GM18868 (cell line): ENCODE measurements around the gene PADI4.
"Not testable (repeated sequence)": the region's sequence is repeated elsewhere in the genome, so short reads cannot be mapped to it uniquely, and the experiment has no call there.

Source experiments
- ATAC-seq: cut with Tn5 transposase; IDR thresholded peaks from one replicate; pipeline ENCODE4 v1.9.1; 2021; ENCODE audit warnings: mild to moderate bottlenecking, moderate library complexity; ENCODE audit not compliant: unreplicated experiment

The PADI4 gene

DNA sequence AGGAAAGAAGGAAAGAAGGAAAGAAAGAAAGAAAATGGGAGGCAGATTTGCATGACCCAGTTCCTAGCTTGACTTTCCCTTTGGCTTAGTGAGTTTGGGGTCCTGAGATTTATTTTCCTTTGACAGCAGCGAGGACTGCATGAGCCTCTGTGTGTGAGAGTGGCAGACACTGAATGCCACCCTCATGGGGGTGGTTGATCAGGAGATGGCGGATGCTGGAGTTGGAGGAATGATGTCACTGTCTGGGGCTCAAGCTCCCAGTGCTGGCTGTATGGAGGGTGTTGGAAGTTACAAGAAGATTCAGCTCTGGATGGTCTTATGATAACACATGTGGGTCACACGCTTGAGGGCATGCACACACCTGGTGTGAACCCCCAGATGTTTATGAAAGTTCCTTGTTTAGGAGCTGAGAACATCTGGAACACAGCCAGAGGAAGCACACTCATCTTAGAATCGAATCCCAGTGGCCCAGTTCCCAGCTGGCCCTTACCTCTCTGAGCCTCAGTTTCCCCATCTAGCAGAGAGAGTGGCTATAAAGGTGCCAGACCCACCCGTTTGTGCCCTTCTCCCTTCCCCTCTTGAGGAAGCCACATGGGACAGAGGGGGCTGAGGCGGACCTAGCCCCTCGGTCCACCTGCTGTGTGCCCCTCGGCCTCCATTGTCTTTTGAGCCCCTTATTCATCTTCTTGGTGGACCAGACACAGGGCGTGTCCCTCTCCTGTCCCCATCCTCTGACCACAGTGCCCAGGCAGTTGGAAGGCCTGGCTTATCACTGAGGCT is 5.7 kb downstream of the PADI4 start:
- no peak for ATAC-seq

DNA sequence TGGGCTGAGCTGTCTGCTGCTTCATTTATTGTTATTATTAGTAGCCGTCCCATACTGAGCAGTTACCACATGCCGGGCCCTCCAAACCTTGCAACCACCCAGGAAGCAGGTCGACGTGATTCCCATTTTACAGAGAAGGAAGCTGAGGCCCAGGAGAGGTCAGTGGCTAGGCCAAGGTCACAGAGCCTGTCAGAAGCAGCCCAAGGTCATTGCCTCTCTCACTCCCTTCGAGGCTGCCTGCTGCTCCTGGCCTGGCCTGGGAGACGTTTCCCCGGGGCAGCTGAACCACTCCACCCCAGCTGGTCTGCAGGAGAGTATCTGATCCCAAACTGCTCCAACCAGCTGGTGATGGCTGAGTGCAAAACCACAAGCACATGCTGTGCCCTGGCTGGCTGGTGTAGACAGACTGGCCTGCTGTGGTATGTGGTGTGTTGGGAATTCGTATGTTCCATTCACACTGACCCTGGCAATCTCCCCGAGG is 6.5 kb downstream of the PADI4 start:
- ATAC-seq, result no peak

DNA sequence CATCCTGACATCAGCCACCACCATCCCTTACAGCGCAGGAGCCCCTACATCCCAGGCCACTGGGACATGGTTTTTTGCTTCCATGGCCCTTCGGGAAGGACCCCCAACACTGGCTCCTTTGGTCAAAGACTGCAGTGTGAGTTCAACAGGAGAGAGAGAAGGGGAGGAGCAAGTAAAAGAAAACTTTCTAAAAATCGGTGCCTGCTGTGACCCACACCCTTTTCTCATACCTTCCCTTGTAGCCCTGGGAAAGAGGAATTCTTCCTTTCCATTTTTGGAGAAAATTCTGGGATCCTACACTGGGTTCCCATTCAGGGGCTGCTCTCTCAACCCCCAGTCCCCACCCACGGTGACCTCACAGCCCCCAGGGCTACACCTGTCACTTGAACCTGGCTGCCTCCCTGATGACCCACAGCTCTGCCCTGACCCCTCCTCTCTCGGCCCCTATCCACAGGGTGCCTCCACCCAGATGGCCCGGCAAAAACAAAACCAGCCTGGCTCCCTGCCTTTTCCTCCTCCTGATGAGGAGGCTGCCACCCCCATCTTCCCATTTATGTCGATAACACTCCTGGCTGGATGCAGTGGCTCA is 7.6 kb downstream of the PADI4 start:
- no peak for ATAC-seq

DNA sequence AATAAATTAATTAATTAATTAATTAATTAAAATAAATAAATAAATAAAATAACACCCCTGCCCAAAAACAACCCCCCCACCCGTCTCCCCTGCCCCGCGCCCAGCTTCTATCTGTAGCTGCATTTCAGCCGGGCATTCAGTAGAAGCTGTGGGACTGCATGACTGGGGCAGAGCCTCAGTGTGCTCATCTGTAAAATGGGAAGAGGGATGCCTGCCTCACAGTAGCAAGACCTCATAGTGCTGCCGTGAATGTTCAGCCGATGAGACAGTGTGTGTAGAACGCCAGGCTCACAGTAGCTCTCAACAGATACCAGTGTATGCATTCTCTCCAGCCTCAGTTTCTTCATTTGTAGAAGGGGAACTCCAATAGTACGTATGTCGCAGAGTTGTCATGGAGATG is 8.7 kb downstream of the PADI4 start:
- ATAC-seq, result no peak

DNA sequence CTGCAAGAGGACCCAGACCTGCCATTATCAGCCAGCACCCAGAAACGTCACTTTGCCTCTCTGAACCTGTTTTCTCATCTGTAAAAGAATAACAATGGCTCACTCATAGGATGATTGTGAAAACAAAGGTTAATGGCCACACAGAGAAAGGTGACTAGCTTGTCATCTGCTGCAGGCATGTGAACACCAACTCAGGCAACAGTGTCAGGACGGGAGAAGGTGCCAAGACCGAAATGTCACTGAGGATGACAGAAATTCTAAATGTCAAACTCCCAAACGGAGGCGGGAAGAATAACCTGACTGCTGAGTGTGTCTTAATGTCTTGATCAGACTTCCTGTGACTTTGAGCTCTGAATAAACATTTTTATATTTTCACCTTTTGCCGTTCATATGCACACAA is 10.3 kb downstream of the PADI4 start:
- ATAC-seq, result no peak

DNA sequence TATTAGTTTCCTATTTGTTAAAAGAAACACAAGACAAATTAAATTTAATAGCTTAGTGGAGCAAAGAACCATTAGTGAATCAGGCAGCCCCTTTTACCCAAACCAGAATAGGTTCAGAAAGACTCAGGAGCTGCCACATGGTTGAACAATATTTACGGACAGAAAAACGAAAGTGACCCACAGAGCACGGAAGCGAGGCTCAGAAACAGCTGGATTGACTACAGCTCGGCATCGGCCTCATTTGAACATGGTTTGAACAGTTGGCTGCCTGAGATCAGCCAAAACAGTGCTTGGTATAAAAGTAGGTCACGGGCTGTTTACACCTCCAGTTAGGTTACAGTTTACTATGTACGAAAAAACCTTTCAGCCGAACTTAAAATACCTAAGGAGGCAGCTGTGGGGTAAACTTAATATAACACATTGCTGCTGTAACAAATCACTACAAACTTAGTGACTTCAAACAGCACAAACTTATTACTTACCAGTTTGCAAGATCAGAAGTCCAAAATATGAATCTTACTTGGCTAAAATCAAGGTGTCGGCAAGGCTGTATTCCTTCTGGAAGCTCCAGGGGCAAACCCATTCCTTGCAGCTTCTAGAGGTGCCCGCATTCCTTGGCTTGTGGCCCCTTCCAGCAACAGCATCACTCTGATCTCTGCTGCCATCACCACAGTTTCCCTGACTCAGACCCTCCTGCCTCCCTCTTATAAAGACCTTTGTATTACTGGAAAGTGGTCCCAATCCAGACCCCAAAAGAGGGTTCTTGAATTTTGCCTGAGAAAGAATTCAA is 11.8 kb downstream of the PADI4 start:
- no peak for ATAC-seq

DNA sequence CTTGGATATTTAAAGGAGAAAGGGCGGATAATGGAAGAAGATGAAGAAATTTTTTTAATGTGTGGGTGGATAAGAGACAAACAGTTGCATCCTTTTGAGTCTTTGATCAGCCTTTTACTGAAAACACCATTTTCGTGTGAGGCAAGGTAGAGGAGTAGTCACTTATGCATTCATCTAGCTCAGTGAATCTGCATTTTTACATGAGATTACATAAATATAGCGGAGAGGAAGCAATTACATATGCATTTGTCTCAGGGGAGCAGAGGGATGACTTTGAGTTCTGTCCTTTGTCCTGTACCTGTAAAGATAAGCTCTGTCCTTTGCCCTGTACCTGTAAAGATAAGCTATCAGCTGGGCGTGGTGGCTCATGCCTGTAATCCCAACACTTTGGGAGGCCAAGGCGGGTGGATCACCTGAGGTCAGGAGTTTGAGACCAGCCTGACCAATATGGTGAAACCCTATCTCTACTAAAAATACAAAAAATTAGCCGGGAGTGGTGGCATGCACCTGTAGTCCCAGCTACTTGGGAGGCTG is 13.9 kb downstream of the PADI4 start:
- not testable (repeated sequence) for ATAC-seq

DNA sequence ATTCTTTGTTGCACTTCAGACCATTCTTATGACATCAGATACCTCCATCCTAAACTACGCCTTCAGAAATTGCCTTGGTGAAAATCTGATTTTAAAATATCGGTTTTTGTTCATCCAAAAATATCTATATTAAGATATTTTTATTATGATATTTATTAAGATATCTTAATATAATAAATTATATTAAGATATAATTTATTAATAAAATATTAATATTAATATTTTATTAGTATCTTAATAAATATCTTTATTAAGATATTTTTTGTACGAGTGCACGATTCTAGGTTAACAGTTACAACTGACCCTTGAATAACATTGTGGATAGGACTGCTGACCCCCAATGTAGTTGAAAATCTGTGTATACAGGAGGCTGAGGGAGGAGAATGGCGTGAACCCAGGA is 20.9 kb downstream of the PADI4 start:
- no peak for ATAC-seq

DNA sequence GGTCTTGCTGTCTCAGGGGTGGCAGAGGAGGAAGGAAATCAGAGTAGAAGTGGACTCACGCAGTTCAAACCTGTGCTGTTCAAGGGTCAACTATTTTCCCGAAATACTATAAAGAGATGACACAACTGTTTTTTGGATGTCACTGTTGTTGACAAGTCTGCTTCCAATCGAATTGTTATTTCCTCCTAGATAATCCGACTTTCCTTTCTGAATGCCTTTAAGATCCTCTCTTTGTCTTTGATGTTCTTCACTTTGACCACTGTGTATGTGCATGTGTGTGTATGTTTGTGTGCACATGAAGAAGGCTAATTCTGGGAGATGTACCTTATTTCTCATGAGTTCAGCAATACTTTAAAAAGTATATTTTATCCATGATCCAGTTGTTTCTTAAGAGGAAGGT is 21.6 kb downstream of the PADI4 start:
- ATAC-seq, result no peak

DNA sequence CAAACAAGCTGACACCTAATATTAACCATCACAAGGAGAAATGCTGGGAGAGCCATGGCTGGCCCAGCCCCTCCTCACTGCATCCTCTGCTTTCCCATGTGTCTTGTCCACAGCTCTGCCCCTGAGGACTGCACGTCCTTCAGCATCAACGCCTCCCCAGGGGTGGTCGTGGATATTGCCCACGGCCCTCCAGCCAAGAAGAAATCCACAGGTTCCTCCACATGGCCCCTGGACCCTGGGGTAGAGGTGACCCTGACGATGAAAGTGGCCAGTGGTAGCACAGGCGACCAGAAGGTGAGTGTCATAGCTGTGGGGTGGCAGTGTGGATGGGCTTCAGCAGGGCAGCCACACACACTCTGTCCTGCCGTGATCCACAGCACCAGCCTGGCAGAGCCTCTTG is 22.9 kb downstream of the PADI4 start:
- ATAC-seq, result no peak

DNA sequence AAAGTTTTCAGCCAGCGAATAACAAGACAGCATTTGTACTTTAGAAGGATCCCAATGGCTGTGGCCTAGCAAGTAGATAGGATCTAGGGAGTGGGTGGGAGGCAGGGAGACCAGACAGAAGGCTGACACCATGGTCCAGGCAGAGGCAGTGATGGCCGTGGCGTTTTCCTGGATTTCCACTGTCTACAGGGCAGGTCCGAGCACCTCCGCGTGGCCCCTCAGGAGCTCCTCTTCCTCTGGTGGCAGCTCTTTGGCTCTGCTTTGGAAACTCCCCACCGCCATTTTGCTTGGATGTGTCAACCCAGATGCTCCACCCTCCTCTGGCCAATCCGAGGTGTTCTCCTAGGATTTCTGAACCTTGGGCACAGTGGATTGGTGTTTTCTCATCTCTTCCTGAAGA is 25.1 kb downstream of the PADI4 start:
- ATAC-seq, result no peak

DNA sequence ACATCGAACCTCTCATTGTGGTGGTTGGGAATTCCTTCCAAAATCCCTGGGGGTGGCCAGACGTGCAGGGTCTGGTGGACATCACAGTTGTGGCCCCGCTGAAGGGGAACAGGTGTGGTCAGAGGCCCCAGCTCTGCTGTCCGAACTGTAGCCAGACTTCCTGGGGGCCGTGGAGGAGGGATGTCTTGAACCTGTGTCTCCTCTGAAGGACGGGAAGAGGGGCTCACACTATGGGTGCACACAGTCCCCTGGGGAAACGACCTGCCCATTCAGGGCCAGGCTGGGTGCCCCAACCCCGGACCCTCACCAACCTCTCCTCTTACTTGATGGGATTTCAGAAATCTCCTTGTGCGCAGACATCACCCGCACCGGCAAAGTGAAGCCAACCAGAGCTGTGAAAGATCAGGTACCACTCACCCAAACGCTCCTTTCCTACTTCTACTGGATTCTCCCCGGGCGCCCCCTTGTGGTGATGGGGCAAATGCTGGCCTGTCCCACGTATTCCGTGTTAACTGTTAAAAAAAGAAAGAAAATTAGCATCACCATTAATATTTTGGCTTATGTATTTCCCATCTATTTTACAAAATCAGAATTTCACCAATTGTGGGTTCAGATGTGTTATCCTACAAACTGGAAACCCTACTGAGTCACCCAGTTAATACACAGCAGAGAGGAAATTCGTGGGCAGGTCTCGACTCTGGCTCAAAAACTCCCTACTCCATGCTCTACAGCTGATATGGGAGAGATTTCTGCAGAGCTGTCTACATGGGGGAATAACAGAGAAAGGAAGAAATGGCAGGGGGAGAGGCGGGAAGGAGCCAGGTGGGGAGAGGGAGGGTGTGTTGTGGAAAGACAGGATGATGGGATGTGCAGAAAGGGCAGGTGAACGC is 28.1 kb downstream of the PADI4 start:
- ATAC-seq, result no peak

DNA sequence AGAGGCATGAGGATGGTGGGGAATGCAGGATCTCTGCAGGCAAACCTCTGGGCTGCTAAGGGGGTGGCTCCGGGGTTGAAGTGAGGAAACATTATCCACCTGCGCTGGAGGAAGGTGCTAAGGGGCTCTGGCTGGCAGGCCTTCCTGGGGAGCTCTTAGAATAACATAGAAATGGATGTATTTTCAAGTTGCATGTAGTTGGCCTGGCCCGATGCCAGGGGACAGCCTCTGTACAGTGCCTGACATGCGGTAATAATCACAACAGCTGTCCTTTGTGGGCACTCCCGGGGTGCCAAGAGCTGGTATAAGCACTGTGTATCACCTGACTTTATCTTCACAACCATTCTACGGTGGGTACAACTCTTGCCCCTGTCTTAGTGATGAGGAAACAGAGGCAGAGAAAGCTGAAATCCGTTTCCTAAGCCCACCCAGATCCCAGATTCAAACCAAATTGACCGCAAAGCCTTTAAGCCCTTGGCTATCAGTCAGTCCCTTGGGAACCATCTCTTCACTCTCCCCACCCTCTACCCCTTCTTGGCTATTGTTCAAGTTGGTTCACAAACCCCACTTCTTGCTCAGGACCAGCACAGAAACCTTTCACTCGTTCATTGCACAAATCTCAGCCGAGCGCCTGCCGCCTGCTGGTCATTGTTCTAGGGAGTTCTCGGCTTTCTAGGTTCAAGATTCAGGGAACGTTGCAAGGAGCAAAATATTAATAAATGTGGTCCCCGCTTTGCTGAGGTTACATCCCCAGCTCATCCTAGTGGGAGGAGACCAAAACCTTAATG is 30.9 kb downstream of the PADI4 start:
- ATAC-seq, result no peak

DNA sequence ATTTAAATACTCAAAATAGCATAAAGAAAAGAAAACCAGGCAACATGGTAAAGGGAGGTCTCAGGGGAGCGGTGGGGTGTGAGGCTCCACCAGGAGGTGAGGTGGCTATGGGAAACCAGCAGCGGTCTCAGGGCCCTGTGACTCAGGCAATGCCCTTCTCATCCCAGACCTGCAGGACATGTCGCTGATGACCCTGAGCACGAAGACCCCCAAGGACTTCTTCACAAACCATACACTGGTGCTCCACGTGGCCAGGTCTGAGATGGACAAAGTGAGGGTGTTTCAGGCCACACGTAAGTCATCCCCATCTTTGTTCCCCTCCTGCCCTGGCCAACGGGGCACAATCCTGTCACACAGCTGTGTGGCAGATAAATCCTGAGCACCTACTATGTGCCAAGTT is 31.5 kb downstream of the PADI4 start:
- no peak for ATAC-seq

DNA sequence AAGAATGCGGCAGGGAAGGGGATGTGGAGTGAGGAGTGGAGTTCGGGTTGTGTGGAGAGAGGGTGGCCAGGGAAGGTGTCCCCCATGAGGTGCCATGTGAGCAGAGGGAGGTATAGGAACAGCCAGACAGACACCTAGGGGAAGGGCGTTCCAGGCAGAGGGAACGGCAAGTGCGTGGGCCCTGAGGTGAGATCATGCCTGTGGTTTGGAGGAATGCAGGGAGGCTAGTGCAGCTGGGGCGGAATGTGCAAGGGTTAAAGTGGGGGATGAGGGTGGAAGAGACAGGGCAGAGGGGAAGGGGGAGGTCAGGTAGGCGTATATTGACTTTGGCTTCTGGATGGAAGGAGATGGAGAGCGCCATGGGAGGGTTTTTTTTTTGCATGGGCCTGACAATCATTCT is 32.4 kb downstream of the PADI4 start:
- ATAC-seq, result no peak

DNA sequence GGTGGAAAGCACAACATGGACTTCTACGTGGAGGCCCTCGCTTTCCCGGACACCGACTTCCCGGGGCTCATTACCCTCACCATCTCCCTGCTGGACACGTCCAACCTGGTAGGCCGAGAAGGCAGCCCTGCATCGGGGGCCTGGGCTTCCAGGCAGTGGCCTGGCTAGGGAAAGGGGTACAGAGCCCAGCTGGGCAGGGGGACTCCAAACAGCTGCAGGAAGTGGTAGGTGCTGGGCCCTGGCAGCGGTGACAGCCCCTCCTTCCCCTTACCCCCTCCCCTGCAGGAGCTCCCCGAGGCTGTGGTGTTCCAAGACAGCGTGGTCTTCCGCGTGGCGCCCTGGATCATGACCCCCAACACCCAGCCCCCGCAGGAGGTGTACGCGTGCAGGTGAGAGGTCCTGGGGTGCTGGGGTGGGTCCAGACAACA is 34.0 kb downstream of the PADI4 start:
- no peak for ATAC-seq

DNA sequence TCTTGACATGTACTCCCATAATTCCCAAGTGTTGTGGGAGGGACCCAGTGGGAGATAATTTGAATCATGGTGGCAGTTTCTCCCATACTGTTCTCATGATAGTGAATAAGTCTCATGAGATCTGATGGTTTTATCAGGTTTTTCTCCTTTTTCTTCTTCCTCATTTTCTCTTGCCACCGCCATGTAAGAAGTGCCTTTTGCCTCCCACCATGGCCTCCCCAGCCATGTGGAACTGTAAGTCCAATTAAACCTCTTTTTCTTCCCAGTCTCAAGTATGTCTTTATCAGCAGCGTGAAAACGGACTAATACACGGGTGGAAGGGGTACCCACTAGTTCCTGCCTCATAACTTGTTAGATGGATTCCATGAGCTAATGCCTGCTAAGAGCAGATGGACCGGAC is 37.5 kb downstream of the PADI4 start:
- not testable (repeated sequence) for ATAC-seq

DNA sequence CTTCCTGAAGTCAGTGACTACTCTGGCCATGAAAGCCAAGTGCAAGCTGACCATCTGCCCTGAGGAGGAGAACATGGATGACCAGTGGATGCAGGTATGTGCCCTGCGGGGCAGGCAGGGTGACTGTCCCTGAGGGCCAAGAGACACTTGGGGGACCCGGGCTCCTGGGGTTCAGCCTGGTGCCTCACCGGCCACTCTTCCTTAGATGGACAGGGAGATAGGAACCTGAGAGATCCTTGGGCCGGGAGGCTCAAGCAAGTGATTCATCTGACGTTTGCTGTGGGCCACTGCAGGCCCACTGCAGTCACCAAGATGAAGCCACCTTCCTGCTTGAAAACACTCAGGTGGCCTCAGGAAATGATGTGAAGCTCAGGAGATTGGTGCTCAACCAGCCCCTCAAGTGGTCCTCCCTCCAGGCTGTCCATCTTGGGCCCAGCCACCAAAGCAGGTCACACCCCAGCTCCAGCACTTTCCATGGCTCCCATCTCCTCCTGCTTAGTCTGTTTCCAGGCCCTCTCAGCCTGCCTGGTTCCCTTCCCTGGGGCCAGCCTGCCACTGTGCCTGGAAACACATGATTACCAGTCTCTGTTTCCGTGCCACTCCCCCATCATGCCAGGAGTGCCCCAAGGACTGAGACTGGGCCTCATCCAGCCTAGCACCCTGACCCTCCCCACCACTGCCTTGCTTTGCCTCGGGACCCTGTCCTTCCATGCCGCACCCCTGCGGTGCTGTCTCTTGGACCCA is 38.2 kb downstream of the PADI4 start:
- ATAC-seq, result no peak
